COR-L47 (cell line): ENCODE measurements around the gene ZNF783.
A peak's percentile ranks its signal among the peaks of the same experiment; 100 is the strongest.

ENCODE experiments used
- DNase-seq: peaks from one replicate; lab custom pipeline; 2025; lab: John Stamatoyannopoulos, UW

Gene ZNF783

DNA sequence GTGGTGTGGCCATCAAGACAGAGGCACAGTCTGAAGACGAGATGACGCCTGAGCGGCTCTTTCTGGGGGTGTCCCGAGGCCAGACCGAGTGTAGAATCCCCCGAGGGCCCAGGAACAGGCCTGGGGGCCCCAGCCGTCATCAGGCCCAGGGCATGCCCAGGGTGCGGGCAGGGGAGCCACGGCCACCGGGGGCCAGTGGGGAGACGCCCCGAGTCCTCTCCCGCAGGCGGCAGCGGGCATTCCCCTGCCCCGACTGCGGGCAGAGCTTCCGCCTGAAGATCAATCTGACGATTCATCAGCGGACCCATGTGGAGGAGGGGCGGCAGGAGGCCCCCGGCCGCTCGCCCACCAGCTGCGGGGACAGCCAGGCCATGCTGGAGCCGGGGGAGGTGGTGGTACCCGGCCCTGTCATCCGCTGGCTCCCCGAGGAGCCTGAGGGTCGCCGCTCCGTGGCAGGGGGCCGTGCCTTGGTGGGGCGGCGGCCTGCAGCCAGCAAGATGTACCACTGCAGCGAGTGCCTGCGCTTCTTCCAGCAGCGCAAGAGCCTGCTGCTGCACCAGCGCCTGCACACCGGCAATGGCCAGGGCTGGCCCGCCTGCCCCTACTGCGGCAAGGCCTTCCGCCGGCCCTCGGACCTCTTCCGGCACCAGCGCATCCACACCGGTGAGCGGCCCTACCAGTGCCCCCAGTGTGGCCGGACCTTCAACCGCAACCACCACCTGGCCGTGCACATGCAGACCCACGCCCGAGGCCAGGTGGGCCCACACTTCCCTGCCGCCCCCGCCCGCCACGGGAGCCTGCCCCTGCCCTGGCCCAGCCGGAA is 19.7 kb downstream of the ZNF783 start:
- no peak for DNase-seq

DNA sequence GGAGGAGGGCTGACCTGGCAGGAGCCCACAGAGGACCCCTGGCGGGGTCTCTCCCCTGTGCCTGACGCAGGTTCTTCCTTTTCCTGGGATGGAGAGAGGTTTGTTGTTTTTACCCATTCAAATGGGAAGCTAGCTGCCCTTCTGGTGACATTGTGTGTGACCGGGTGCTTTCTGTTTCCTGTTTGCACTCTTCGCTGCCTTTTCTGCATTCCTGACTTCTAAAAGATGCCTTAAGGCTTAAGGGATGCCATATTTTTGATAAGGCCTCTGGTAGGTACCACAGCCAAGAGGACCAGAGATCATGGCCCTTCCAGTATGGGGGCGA is 20.3 kb downstream of the ZNF783 start:
- no peak for DNase-seq

DNA sequence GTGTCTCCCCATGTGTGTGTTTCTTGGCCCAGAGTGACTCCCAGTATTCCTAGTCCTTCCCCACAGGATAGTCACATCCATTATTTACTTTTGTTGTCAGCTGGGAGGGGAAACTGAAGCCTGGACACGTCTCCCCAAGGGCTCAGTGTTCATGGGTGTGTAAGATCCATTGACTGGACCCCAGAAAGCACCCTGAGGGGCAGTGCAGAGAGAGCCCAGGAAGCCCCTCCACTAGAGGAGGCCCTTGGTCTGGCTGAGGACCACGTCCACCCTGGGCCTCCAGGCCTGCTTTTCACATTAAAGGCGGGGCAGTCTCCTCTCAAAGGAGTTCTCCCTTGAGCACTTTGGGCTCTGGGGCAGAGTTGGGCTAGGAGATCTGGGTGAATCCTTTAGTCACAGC is 21.3 kb downstream of the ZNF783 start:
- no peak for DNase-seq

DNA sequence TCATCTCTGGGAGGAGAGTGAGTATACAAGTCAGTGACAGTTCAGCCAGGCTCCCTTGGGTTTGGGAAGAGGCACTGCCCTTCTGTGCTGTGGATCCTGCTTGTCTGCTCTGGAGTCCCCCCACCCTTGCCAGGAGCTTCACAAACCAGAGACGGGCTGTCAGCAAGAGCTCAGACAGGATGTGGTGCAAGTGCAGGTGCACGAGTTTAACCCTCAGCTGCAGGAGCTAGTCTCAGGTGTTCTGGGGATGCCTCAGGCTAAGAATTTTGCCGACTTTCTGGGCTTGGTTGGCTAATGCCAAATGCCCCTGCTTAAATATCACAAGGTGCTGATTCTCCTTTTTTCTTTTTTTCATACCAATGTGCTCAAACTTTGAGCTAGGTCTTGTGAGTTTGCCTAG is 22.3 kb downstream of the ZNF783 start:
- peak; percentile 17 for DNase-seq

DNA sequence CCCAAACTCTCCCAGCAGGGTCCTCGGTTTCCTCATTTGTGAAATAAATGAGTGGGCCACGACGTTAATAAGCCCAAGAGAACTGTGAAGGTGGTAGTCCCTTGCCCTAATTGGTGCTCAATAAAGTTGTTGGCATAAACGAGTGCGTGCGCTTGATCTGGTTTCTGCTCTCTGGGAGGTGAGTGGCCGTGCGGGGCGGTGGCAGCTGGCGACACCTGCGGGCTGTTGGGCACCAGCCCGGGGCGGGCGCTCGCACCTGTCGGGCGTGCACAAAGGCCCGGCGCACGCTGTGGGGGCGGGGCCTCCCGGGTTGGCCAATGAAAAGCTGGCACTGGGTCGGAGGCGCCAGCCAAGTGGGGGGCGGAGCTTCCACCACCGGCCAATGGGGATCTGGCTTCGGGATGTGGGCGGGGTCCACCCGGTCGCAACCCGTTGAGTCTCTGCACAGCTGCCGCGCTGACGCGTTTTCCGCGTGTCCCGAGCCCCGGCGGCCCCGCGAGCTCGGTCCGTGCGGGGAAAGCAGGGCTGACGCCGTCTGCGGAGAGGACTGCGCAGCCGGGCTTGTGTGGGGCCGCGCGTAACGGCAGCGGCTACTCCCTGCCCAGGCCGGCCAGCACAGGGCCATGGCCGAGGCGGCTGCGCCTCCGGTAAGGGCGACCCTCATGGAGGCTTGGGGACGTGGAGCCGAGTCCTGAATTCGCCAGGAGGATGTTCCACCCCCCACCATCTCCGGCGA is 23.0 kb downstream of the ZNF783 start:
- DNase-seq, result peak; percentile 97

DNA sequence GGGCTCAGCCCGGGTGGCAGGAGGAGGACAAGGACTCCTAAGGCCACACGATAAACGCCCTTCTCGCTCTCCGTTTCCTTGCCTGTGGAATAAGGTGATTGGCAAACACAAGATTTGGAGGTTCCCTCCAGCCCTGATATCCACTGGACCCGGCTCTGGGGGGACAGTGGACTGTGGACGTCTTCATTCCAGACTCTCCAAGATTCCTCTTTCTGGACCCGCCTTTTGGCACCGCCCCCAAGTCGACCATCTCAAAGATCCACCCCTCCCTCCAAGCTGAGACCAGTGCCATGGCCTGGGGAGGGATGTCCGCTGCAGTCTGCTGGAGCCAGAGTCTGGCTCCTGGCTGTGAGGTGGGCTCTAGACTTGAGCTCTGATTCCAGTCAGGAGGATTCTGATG is 23.6 kb downstream of the ZNF783 start:
- peak; percentile 15 for DNase-seq

DNA sequence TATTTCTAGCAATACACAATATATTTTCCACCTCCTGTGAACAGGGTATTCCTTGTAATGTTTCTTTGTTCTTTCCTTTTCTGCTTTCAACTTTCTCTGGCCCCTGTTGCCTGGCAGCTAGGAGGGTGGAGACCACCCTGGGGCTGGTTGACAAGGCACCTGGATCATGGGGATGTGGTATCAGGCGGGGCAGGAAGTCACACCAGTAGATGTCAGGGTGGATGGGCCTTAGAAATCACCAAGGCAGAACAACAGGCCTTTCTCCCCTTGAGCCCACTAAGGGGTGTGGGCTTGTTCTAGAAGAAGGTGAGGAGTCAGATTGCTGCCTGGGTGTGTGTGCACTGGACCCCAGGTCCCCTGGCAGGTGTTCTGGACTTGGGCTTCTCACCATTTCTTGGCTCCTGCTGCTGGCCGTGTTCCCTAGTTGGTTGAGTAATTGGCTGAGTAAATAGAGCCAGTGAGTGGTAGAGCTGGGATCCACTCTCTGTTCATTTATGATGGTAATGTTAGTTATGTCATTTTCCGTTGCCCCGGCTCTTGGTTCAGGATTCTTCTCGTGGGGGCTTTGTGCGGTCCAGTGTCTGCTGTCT is 24.9 kb downstream of the ZNF783 start:
- DNase-seq, result peak; percentile 8

DNA sequence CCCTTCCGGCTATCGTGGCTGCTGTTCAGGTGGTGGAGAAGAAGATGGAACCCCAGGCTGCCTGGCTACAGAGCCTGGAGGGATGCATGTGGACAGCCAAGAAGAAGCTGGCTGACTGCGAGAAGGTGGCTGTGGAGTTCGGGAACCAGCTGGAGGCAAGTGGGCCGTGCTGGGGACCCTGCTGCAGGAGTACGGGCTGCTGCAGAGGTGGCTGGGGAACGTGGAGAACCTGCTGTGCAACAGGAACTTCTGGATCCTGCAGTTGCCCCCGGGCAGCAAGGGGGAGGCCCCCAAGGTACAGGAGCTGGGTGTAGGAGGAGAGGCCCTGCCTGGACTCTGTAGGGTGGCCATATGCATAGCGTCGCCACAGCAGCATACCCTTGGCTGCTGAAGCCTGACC is 25.6 kb downstream of the ZNF783 start:
- no peak for DNase-seq

DNA sequence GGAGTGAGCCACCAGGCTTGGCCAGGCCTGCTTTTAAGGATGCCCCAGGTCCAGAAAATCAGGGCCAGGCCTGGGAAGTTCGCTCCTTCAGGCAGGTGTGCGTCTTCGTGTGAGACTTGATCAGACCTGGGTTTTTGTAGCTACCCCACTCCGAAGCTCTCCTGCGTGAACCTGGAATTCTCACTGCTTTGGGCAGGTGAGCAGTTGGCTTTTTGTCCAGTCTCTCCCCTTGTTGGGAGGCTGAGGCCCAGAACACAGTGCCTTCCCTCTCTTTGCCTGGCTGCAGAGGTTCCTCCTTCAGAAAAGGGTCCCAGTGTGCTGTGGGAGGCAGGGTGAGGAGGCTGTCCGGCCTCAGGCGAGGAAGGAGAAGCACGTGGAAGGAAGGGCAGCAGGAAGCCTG is 27.3 kb downstream of the ZNF783 start:
- no peak for DNase-seq

DNA sequence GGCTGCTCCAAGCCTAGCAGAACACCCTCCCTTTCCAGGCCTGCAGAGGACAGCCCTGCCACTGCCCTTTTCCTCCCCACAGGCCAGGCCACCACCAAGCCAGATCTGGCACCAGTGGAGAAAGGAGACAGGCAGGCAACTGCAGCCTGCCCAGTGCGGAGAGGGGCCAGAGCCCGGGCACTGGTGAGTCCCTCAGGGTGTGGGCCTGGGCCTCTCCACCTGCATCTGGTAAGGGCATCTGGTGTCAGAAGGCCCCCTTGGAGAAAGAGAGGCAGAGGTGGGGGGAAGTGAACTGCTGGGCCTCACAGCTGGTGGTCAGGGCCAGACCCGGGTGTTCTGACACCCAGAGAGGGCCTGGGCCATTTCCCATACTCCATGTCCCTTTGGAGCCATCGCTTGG is 27.9 kb downstream of the ZNF783 start:
- DNase-seq, result no peak

DNA sequence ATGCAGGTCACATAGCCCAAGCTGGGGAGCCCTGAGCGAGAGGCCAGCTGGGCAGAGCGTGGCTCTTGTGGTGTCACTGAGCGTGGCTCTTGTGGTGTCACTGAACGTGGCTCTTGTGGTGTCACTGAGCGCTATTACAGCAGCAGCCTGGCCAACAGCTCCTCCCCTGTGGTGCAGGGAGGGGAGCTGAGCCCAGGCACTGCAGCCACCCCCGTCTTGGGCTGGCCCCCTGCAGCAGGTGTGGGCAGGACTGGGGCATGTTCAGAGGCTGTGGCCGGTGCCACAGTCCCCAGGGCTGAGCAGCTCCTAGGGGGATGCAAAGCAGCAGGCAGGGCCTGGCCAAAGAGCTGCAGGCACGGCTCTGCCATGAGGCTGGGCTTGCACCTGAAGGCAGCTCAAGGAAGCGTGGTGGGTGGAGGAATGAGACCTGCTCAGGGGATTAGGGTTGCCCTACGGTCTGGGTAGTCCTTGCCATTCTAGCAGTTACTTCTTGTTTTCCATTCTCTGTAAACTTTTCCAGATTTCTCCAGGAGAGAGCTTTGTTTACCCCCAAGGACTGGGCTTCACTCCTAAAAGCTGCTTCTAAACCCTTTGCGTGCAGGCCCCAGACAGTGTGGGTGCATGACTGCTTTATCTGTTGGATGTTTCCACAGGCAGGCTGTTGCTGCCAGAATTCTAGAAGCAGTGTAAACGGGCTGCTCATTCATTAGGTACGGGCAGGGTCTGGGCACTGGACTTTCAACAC is 29.2 kb downstream of the ZNF783 start:
- no peak for DNase-seq

DNA sequence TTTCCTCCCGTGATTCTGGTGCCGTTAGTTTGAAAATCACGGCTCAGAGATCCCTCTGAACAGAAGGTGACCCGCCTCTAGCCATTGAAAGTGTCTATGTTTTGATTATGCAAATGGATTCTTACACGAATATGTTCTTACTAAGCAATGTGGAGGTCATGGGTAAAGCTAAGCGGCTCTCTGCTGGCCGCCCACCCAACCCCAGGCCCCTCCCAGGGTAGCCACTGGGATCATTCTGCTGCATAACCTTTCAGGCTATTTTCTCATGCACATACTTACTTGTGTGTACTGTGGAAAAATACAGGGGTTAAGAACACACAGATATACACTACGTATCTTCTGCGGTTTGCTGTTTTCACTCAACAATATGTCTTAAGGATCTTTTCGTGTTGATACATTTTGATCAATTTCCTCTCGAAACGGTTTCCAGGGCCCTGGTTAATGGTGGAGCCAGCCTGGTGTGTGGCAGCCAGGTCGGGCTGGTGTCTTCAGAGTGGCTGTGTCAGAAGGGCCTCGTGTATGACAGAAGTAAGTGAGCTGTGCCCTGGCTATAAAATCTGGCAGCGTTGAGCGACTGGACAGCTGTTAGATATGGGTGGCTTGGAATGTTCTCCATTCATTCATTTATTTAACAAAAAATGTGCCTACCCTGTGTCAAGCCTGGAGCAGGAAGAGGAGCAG is 29.9 kb downstream of the ZNF783 start:
- no peak for DNase-seq

DNA sequence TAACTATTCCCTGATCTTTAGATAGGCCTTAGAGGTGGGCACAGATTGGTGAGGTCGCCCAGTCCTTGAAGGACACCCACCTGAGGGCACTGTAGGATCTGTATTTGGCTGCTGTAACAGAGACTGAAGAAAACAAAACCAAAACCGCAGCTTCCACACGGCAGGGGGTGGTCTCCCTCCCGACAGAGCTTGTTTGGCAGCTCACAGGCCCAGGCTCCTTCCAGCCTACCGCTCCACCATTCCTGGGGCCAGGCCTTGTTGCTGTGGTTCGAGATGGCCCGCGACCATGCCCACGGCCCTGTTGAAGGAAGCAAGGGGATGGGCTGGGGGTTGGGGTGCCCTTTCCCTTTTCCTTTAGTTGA is 30.4 kb downstream of the ZNF783 start:
- DNase-seq, result no peak

DNA sequence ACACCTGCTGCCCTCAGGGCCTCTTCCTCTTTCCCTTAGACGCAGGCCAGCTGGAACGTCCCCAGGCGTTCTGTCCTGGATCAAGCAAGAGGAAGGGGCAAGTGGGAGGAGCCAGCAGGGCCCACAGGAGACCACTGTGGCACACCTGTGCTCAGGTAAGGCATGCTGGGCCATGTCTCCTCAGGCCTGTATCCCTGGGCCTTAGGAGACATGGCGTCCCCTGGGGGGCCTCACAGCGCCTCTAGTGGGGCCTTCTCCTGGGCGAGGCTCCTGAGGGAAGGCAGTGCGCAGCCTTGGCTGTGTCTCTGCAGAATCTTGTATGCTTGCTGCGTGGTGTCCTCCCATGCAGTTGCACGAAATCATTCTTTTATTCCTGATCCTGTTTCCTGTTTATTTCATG is 31.3 kb downstream of the ZNF783 start:
- no peak for DNase-seq

DNA sequence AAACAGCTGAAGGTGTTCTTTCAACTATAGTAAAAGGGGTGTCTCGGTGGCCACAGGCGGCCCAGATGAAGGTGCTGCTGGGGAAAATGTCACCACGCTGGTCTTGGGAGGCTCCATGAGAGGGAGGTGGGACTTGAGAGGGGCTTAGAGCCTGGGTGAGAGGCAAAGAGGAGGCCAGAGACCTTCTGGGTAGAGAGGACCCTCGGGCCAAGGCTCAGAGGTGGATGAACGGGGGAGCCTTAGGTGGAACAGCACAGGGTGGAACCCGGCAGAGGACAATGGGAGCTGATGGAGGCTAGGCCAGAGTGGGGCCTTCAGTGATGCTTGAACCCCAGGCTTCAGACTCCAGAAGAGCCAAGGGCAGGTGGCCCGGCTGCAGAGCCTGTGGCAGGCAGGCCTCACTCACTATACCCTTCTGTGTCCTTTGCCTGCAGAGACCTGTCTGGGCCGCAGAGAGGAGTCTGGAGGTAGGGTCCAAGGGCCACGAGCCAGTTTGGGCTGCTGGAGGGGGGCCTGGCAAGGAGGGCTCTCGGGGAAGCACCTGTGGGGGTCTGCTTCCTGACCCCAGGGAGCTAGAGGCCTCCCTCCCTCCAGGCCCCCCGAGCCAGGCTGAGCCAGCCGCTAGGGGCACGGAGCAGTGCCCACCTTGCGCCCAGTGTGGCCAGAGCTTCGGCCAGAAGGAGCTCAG is 32.1 kb downstream of the ZNF783 start:
- no peak for DNase-seq

DNA sequence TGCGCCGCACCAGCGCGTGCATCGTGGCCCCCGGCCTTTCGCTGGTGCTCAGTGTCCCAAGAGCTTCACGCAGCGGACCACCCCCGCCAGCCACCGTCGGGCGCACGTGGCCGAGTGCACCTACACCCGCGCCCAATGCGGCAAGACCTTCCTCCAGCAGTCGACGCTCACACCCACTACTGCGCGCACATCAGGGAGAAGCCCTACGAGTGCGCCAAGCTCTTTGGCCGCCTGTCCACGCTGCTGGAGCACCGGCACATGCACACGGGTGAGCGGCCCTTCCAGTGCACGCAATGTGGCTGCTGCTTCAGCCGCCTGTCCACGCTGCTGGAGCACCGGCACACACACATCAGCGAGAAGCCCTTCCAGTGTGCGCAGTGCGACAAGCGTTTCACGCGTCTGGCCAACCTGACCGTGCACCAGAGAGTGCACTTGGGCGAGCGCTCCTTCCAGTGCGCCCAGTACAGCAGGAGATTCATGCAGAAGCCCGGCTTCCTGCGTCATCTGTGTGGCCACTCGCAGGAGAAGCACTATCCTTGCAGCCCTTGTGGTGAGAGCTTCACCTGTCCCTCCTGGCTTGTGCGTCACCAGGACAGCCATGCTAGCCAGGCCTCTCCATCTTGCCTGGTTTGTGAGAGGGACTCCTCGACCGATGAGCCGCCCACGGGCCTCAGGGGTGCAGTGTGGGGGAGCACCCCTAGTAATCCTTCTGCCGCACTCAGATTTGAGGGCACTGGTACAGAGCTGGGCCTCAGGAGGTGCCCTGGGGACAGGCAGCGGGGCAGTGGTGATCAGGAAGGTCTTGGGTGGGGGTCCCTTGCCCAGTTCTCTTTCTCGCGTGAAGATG is 32.9 kb downstream of the ZNF783 start:
- DNase-seq, result no peak

DNA sequence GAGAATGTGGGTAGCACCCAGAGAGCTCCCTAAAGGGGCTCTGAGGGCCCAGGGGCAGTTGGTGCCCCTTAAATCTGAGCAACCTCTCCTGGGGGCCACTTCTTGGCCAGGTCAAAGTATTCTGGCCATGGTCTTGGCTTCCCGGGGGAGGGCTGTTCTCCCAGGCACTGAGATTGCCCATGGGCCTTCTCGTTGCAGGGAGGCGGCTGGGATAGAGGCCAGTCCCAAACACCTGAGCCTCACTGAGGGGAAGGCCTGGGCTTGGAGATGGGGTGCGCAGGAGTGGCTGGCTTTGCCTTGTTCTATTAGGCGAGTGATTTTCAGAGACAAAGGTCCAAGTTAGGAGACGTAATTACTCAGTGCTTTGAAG is 33.5 kb downstream of the ZNF783 start:
- DNase-seq, result no peak

DNA sequence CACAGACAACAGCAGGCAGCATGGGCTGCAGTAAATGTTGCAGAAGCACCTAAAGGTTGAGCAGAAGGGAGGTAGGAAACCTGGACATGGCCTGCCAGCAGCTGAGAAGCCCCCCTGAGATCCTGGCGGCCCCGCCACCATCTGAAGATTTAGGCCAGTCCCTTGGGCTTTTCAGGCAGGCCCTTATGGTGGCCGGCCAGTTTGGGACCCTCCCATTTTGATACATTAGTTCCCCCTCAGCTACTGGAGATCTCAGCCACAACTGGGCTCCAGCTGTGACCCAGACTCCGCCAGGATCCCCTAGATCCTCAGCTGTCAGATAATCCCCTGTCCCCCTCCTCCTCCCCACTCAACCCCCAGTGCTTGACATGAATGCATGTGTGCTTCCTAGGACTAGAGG is 34.4 kb downstream of the ZNF783 start:
- no peak for DNase-seq

DNA sequence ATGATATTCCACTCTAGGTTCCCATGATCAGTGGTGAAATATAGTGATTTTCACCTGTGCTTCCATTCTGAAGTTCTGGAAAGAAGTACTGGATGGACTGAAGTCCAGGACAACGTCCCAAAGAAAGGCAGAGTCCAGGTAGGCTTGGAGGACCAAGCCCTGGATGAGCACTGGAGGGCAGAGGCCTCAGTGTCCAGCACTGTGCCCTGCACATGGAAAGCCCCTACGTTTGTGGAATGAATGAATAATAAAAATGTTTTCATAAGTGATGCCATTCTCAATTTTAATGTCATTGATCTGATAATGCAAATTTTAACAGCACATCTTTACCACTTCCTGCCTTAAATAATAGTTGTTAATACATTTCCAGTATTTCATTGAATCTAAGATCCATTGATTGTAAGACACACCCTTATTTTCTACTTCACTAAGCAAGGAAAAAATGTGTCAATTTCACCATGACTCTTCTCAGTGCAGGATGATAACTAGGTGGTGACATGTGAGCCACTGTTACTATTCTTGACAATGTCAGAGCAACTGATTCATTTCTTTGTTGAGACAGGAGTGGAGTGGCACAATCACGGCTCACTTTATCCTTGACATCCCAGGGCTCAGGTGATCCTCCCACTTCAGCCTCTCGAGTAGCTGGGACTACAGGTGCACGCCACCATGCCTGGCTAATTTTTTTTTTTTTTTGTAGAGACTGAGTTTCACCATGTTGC is 35.2 kb downstream of the ZNF783 start:
- DNase-seq, result no peak
